Ovary (tissue), 9 donors: ENCODE data around the gene TAB2. TPM values are rescaled to one million over a fixed set of nuclear protein-coding genes. Genes with fewer than 3 reads are reported as not detected.

ENCODE experiments used
- DNase-seq, 5 donors: peaks; one replicate each; pipeline ENCODE4 v3.0.0-alpha.2; 2019 to 2020
- H3K27ac ChIP-seq, 2 donors: fragments of 200-600 bp; one replicate each; pipeline versions ENCODE4 v1.5.1 to v1.8.0; 2019 to 2022
- H3K27me3 ChIP-seq: fragments of 200-600 bp; one replicate; pipeline ENCODE4 v1.8.0; 2022
- H3K36me3 ChIP-seq: fragments of 200-600 bp; sonication (generic); one replicate; pipeline ENCODE4 v1.5.1; 2019
- H3K4me1 ChIP-seq: one replicate; pipeline ENCODE4 v1.8.1; 2013; ENCODE audit warnings: mild to moderate bottlenecking, moderate library complexity; ENCODE audit not compliant: insufficient read depth
- H3K4me3 ChIP-seq: fragments of 200-600 bp; sonication (generic); one replicate; pipeline ENCODE4 v1.5.1; 2017
- H3K9me3 ChIP-seq, 2 donors: fragments of 200-600 bp in 1 of 2; sonication (generic) in 1 of 2; one replicate each; pipeline versions ENCODE4 v1.5.1 to v1.8.1; 2013 to 2019; ENCODE audit warnings: mild to moderate bottlenecking in 1 of 2, moderate library complexity in 1 of 2
- CTCF ChIP-seq, 3 donors: fragments of 450-650 bp in 2 of 3; fragments of 200-600 bp in 1 of 3; IDR thresholded peaks; one replicate each; pipeline versions ENCODE4 v1.5.1 to v1.8.0; 2016 to 2022; ENCODE audit warnings: antibody characterized with exemption in 3 of 3, mild to moderate bottlenecking in 1 of 3
- EP300 ChIP-seq: sonication (generic); formaldehyde crosslinking; IDR thresholded peaks from one replicate; pipeline ENCODE4 v1.6.1; 2017; ENCODE audit warnings: antibody characterized with exemption
- POLR2A ChIP-seq: fragments of 450-650 bp; IDR thresholded peaks from one replicate; pipeline ENCODE4 v1.6.1; 2017; ENCODE audit warnings: antibody characterized with exemption, mild to moderate bottlenecking, moderate library complexity
- WGBS, 3 donors: extraction: QIAGEN DNeasy Blood & Tissue Kit in 1 of 3; methylation state at CpG; one replicate each; pipeline versions ENCODE4 v1.1.5 to v1.1.7; 2013 to 2017; 5-methylcytosine and 5-hydroxymethylcytosine counted together
- intact Hi-C, 4 donors: fragments of 100-400 bp; cut with DNase I; formaldehyde crosslinking; loops; one replicate each; pipeline versions ENCODE4 v1.11.0 to v1.15.1; 2022 to 2023
- polyA plus RNA-seq, 2 donors: library from polyadenylated mRNA; stranded (reverse); fragments of 200-250 nt in 1 of 2; fragments of 350-450 nt in 1 of 2; fragmentation: Illumina TruSeq in 1 of 2; extraction: RNeasy Lipid Tissue Mini Kit (QIAGEN cat#74804) in 1 of 2; gene quantifications; one replicate each; pipeline ENCODE4 v1.2.3, GENCODE V29; 2013 to 2014
- total RNA-seq, 7 donors: library from RNA; depleted of rRNA in 2 of 7; stranded (reverse); fragments of >200 nt in 2 of 7; fragmentation: NEBNext Ultra II Directional in 3 of 7; extraction: Animal tissue kit (Norgen Biotek cat#: 25700) in 3 of 7; gene quantifications; one replicate each; pipeline versions ENCODE4 v1.1.0 to v1.2.4, GENCODE V29; 2016 to 2023
- donor health status: DM: no; HTN: no; CAD: no; lungs with moderate emphysema.
- donor health status: DM: no; HTN: no; CAD: no.
- donor health status: Bipolar disorder and iron deficiency.
- donor health status: DM: yes; HTN: yes; CAD: no.
- donor health status: DM: no; HTN: no; CAD: no.
- donor health status: DM: yes; HTN: yes; CAD: no.

TAB2 gene
- total and polyA plus RNA-seq, 9 donors: 39.6 to 75.9 (median 62.6) TPM

GRCh38 chr6:149450679-149451375, 133.3 kb downstream of the TAB2 start:
- intact Hi-C loops: no loop called here
- peaks cover 12% of the 10 kb centered on the region for H3K4me1 ChIP-seq
- DNase-seq: peak in 3 of 5 donors; percentile 32 to 57 (median 45)
- H3K27ac ChIP-seq: no peak overlapping the region
- TF ChIP-seq CTCF (IDR thresholded peaks at IDR 0.05): no peak
- no peak for TF ChIP-seq EP300
- TF ChIP-seq POLR2A: no peak
- H3K27me3 ChIP-seq: no peaks in the 10 kb centered on the region
- WGBS, 3 donors: 5 to 19% (median 7%) methylated on average over 22 to 89 of the region's 89 CpGs
- H3K36me3 ChIP-seq: no peaks in the 10 kb centered on the region
- no peaks in the 10 kb centered on the region for H3K9me3 ChIP-seq
- H3K4me3 ChIP-seq: peak overlapping the region; percentile 41

GRCh38 chr6:149451376-149452036, 134.0 kb downstream of the TAB2 start:
- Histone ChIP-seq H3K27ac (no peak overlapping the region), H3K4me3 (peak overlapping the region; percentile 41), H3K27me3 (no peaks in the 10 kb centered on the region), H3K9me3 (no peaks in the 10 kb centered on the region), H3K36me3 (no peaks in the 10 kb centered on the region), H3K4me1 (peaks cover 12% of the 10 kb centered on the region)
- 32 to 37% (median 35%) methylated on average over 38 to 47 of the region's 47 CpGs for WGBS, 3 donors
- intact Hi-C loops: no loop called here
- peak in 3 of 5 donors; percentile 39 to 52 (median 46) for DNase-seq
- TF ChIP-seq EP300: no peak
- no peak for TF ChIP-seq POLR2A
- no peak for TF ChIP-seq CTCF (IDR thresholded peaks at IDR 0.05)

- H3K36me3 ChIP-seq: no peaks in the 10 kb centered on the region
- no peak overlapping the region for H3K4me3 ChIP-seq
- intact Hi-C loops: no loop called here
- no peaks in the 10 kb centered on the region for H3K27me3 ChIP-seq
- H3K4me1 ChIP-seq: peaks cover 12% of the 10 kb centered on the region
- DNase-seq: no peak
- H3K27ac ChIP-seq: no peak overlapping the region
- no peaks in the 10 kb centered on the region for H3K9me3 ChIP-seq
- WGBS, 3 donors: 94 to 97% (median 95%) methylated on average over 13 of the region's 13 CpGs
- no peak for TF ChIP-seq POLR2A
Measured at GRCh38 chr6:149452037-149452939, 134.8 kb downstream of the TAB2 start.

GRCh38 chr6:149453597-149454345, 136.3 kb downstream of the TAB2 start:
- TF ChIP-seq POLR2A: no peak
- TF ChIP-seq CTCF (IDR thresholded peaks at IDR 0.05): no peak
- no peak for TF ChIP-seq EP300
- H3K4me3 ChIP-seq: no peak overlapping the region
- no peak overlapping the region for H3K27ac ChIP-seq
- no peaks in the 10 kb centered on the region for H3K9me3 ChIP-seq
- H3K27me3 ChIP-seq: no peaks in the 10 kb centered on the region
- intact Hi-C loops: no loop called here
- no peaks in the 10 kb centered on the region for H3K36me3 ChIP-seq
- peaks cover 12% of the 10 kb centered on the region for H3K4me1 ChIP-seq
- WGBS, 3 donors: 44 to 59% (median 53%) methylated on average over 6 of the region's 6 CpGs
- peak in 2 of 5 donors; percentile 34 to 39 for DNase-seq
